Measurements from ENCODE around the gene CNPY1.

Gene CNPY1

GRCh38 chr7:155569681-155570080 is 23.3 kb upstream of the CNPY1 start:
- Histone ChIP-seq H3K4me1 (ENCODE audit: insufficient read depth, low read length, severe bottlenecking) (no peaks in the 10 kb centered on the region), H3K9me3 (ENCODE audit: low read length) (no peaks in the 10 kb centered on the region), H2AFZ (ENCODE audit: low read length) (no peak overlapping the region), H3K27me3 (ENCODE audit: insufficient read depth, low read length) (peaks cover 11% of the 10 kb centered on the region; the same call in 1 of the 2 replicates), H4K20me1 (ENCODE audit: insufficient read depth, low read length) (no peaks in the 10 kb centered on the region), H3K79me2 (ENCODE audit: insufficient read depth, low read length) (no peaks in the 10 kb centered on the region), H3K4me2 (ENCODE audit: low read length) (no peak overlapping the region), H3K9ac (ENCODE audit: low read length) (no peak overlapping the region), H3F3A (ENCODE audit: insufficient read depth, low read length) (no peaks in the 10 kb centered on the region), H3K36me3 (ENCODE audit: insufficient read depth, low read length) (no peaks in the 10 kb centered on the region), H3K27ac (ENCODE audit: low read depth, low read length, poor library complexity, severe bottlenecking) (no peak overlapping the region), H3K4me3 (ENCODE audit: low read depth, low read length, poor library complexity, severe bottlenecking) (no peak overlapping the region), H3K9me2 (ENCODE audit: low read depth, low read length) (no peaks in the 10 kb centered on the region)
- no peak for TF ChIP-seq EZH2 (IDR thresholded peaks at IDR 0.05; ENCODE audit: borderline replicate concordance, low read length)
- TF ChIP-seq CTCF (IDR thresholded peaks at IDR 0.05; ENCODE audit: low read length): no peak

- Histone ChIP-seq H4K20me1 (ENCODE audit: insufficient read depth, low read length) (no peaks in the 10 kb centered on the region), H3K27me3 (ENCODE audit: insufficient read depth, low read length) (peaks cover 14% of the 10 kb centered on the region; the same call in 1 of the 2 replicates), H3K4me3 (ENCODE audit: low read depth, low read length, poor library complexity, severe bottlenecking) (no peak overlapping the region), H3F3A (ENCODE audit: insufficient read depth, low read length) (no peaks in the 10 kb centered on the region), H3K4me2 (ENCODE audit: low read length) (no peak overlapping the region), H3K27ac (ENCODE audit: low read depth, low read length, poor library complexity, severe bottlenecking) (no peak overlapping the region), H3K9ac (ENCODE audit: low read length) (no peak overlapping the region), H3K9me2 (ENCODE audit: low read depth, low read length) (no peaks in the 10 kb centered on the region), H3K9me3 (ENCODE audit: low read length) (no peaks in the 10 kb centered on the region), H3K4me1 (ENCODE audit: insufficient read depth, low read length, severe bottlenecking) (no peaks in the 10 kb centered on the region), H3K79me2 (ENCODE audit: insufficient read depth, low read length) (no peaks in the 10 kb centered on the region), H2AFZ (ENCODE audit: low read length) (no peak overlapping the region), H3K36me3 (ENCODE audit: insufficient read depth, low read length) (no peaks in the 10 kb centered on the region)
- TF ChIP-seq CTCF (IDR thresholded peaks at IDR 0.05; ENCODE audit: low read length) (no peak), EZH2 (IDR thresholded peaks at IDR 0.05; ENCODE audit: borderline replicate concordance, low read length) (no peak)
Measured at GRCh38 chr7:155568842-155569494, 22.6 kb upstream of the CNPY1 start.

GRCh38 chr7:155568333-155568660 is 21.9 kb upstream of the CNPY1 start:
- peaks cover 14% of the 10 kb centered on the region; the same call in 1 of the 2 replicates for H3K27me3 ChIP-seq (ENCODE audit: insufficient read depth, low read length)
- H3K9ac ChIP-seq (ENCODE audit: low read length): no peak overlapping the region
- no peaks in the 10 kb centered on the region for H3K4me1 ChIP-seq (ENCODE audit: insufficient read depth, low read length, severe bottlenecking)
- H3K4me3 ChIP-seq (ENCODE audit: low read depth, low read length, poor library complexity, severe bottlenecking): no peak overlapping the region
- TF ChIP-seq CTCF (IDR thresholded peaks at IDR 0.05; ENCODE audit: low read length): no peak
- TF ChIP-seq EZH2 (IDR thresholded peaks at IDR 0.05; ENCODE audit: borderline replicate concordance, low read length): no peak
- no peaks in the 10 kb centered on the region for H3K79me2 ChIP-seq (ENCODE audit: insufficient read depth, low read length)
- no peaks in the 10 kb centered on the region for H3K9me3 ChIP-seq (ENCODE audit: low read length)
- H3K4me2 ChIP-seq (ENCODE audit: low read length): no peak overlapping the region
- no peaks in the 10 kb centered on the region for H3K36me3 ChIP-seq (ENCODE audit: insufficient read depth, low read length)
- no peak overlapping the region for H2AFZ ChIP-seq (ENCODE audit: low read length)
- H3F3A ChIP-seq (ENCODE audit: insufficient read depth, low read length): no peaks in the 10 kb centered on the region
- H3K9me2 ChIP-seq (ENCODE audit: low read depth, low read length): no peaks in the 10 kb centered on the region
- no peaks in the 10 kb centered on the region for H4K20me1 ChIP-seq (ENCODE audit: insufficient read depth, low read length)
- no peak overlapping the region for H3K27ac ChIP-seq (ENCODE audit: low read depth, low read length, poor library complexity, severe bottlenecking)

Data from OCI-LY1 (cell line).